HTR-8/SVneo (cell line): ENCODE data around the gene PIGN.

Experiments used
- DNase-seq: peaks from one replicate; pipeline ENCODE4 v3.0.0; 2011; ENCODE audit warnings: low spot score, mixed read lengths; ENCODE audit not compliant: insufficient read length
- FAIRE-seq: peaks from 2 replicates; lab custom pipeline; 2011; peaks lifted over from hg19 to GRCh38; lab: Jason Lieb, UNC

Gene PIGN

DNA sequence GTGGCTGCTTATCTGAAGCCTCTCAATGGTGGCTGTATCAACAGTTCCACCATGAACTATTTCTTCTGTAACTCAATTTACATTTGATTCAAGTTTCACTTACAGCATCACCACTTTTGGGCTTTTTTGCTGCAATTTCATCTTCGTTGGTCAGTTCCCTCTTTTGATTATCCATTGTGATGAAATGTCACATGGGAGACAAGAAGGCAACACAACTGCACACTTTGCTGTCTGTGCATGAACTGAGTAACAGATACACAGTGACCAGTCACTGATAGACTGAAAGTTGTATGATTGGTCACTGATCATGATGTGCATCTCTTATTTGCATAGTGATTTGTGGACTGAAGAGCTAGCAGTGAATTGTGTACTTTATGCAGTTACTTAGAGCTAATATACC lies 163.3 kb downstream of the PIGN start:
- FAIRE-seq, result no peak
- DNase-seq, result no peak

DNA sequence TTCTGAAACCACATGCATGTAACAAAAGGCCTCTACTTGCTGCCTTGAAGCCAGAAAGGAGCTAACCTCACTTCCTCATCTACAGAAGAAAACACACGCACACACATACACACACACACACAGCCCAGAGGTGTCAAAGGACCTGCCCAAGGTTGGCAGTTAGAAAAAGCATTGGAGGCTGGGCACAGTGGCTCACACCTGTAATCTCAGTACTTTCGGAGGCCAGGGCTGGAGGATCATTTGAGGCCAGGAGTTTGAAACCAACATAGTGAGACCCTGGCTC lies 168.2 kb downstream of the PIGN start:
- no peak for DNase-seq
- no peak for FAIRE-seq

DNA sequence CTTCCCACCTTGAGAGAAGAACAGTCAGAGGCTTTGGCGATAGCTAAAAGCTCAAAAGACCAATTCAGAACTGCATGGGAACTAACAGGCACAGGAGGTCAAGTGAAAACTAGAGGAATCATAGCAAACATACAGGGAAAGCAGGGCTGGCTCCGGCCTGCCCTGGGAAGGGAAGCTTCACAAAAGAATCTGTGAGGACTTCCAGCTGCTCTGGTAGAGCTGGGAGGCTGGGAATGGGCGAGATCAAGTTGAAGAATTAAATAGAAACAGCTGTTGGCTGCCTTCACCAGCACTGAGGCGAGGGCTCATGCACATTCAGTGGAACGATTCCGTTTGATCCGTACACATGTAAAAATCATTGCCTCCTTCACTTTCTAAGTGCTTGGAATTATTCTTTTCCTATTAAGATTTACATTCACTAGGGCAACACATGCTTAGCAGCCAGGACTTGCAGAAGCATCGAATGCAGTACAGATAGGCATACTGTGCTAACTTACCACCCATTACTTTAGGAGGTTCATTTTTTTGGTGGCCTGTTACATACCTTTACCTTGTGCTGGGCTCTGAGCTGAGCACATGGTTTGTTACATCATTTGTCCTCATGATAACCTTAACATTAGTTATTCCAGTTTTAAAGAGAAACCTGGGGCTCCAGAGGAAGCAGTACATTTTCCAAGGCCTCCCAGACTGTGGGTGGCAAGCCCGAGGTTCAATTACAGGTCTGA lies 168.7 kb downstream of the PIGN start:
- FAIRE-seq (no peak), DNase-seq (no peak)

DNA sequence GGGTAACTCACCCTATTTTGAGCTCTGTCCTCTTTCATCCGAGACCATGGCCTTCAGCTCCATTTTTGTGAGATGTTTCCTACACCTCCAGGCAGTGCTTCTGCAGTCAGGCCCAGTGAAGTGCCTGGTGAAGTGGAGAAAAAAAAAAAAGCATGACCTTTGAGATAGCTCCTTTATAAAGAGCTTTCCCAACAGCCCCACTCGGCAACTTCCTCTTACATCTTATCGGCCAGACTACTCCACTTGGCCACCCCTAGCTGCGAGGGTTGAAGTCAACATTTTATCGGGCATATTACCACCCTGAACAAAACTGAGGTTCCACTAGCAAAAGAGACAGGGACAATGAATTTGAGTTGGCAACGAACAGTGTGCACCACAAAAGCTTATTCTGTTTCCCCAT lies 169.2 kb downstream of the PIGN start:
- no peak for DNase-seq
- FAIRE-seq, result no peak

DNA sequence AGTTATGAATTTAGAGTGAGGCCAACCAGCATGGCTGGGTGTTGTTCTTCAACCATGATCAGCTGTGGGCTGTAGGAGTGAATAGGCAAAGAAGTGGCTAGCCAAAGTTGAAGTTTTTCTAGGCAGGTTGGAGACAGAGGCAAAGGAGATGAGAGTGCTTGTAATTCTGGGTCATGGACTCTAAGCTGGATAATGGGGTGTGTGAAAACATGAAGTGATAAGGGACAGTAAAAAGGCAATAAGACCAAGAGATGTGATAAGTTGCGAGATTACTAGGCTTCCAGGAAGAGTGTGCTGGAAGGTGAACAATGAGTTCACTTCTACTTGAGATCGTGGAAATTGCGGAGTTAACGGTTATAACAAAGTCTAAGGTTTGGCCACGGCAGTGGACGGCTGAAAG lies 175.4 kb downstream of the PIGN start:
- no peak for DNase-seq
- FAIRE-seq, result no peak

DNA sequence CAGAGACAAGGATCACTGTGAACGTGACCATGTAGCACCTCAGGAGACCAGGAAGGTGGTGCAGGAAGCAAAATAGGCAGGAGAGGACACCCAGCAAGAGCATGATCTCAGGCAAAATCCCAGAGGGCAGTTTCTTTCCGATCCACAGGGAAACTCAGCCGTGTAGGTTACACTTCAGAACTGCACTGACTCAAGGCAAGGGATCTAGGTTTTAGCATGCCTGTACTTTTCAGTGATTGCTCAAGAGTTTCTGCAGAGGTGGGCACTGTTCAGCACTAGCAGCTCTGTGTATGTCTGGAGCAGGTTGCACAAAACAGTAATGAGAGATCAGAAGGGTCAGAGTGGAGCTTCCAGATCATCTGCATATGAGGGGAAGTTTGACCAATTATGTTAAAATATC lies 177.3 kb downstream of the PIGN start:
- no peak for DNase-seq

DNA sequence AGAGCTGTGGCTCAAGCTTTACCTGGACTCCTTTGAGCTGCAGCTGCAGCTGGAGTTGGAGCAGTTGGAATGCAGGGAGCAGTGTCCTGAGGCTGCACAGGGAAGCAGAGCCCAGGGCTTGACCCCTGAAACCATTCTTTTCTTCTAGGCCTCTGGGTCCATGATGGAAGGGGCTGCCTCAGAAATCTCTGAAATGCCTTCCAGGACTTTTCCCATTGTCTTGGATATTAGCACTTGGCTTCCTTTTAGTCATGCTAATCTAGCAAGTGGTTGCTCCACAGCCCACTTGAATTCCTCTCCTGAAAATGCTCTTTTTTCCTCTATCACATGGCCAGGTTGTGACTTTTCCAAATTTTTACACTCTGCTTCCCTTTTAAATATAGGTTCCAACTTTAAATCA lies 185.5 kb downstream of the PIGN start:
- no peak for FAIRE-seq
- no peak for DNase-seq

More for the DNA sequence above, 177.3 kb downstream of the PIGN start:
- FAIRE-seq, result no peak

DNA sequence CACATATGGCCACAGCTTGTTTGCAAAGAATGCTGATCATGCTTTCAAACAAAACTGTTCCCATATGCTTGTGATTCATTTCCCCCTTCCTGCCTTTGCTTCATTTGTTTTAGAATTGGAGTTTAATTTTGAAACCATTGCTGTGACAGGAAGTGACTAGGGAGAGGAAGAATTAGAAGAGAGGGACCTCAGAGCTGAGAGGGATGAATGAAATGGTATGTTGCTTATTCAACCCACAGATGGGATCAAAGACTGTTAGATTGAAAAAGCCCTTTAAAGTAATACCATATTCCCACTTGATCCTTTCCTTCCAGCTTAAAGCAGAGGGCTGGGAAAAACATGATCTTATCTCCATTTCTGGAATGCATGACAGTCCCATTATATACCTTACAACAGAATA lies 187.9 kb downstream of the PIGN start:
- DNase-seq, result peak; percentile 9

DNA sequence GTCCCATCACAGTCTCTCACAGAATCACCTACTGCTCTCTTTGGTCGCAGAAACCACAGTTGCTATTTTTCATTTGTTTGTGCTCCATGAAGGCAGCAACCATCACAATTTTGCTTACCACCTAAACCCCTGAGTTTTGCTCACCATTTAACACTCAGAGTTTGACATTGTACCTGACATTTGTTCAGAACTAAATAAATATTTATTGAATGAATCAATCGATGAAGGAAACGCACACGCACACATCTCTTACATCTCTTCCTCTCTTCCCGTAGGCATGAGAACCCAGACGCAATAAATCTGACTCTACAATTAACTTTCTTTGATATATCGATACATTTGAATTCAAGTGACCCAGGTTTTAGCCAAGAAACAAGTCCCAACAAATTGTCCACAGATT lies 188.5 kb downstream of the PIGN start:
- FAIRE-seq (no peak), DNase-seq (no peak)

More for the DNA sequence above, 187.9 kb downstream of the PIGN start:
- no peak for FAIRE-seq

DNA sequence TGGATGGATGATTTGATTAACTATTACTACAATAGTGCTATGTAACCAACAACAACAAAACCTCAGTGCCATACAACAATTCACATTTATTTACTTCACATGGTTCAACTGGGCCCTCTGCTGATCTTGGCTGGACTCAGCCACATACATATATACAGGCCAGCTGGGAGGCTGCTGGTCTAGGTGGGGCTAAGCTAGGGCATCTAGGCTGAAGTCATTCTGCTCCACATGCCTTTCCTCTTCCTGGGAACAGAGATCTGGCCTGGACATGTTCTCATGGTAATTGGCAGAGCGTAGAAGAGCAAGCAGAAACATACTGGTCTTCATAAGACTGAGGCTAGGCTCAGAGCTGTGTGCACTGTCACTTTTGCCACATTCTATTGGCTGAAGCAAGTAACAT lies 191.2 kb downstream of the PIGN start:
- FAIRE-seq, result no peak
- DNase-seq, result no peak

DNA sequence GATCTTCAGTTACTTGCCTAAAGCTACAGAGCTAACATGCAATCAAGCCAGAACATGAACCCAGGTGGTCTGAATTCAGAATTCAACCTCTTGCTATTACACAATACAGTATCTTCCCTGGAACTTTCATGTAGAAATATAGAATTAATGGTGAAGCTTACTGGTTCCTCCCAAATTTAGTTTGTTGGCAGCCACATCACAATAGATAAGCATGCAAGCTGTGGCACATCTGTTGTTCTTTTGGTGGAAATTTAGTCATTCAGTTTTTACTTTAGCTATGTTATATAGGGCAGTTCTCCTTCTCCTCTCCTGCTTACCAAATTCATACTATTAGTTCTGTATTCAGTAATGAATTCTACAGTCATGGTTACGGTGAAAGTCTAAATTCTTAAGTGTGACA lies 193.0 kb downstream of the PIGN start:
- DNase-seq (no peak), FAIRE-seq (no peak)

DNA sequence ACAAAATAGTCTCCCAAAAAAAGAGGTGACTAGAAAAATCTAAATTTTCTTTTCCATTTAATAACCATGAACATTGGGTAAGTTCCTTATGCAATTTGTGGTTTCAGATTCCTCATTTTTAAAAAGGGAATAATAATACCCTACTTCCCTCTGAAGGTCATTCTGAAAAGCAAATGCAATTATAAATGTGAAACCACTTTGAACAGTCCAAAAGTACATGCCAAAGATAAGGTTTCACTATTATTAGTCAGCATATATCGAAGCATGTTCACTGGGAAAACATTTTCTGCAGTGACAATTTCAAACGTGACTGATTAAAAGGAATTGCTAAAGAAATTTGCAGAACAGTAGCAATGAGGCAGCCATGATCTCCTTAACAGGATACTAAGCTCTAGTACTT lies 193.9 kb downstream of the PIGN start:
- no peak for DNase-seq
- FAIRE-seq, result no peak

DNA sequence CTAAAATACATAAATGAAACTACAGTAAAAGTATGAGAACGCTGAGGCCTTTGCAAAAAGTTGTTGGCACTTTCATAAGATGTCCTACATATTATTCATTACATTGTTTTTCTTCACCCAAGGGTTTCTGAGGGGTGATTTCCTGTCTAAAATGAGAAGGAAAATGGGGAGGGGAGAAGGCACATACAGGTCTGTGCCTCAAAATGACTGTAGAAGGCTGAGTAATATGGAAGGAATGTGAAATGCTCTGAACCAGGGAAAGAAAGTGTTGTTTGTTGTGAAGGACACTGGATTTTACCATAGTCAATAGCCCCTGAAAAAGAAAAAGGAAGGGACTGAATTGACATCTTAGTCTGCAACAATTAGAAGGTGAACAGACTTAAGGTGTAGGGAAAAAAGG lies 194.6 kb downstream of the PIGN start:
- FAIRE-seq, result no peak
- peak; percentile 13 for DNase-seq

DNA sequence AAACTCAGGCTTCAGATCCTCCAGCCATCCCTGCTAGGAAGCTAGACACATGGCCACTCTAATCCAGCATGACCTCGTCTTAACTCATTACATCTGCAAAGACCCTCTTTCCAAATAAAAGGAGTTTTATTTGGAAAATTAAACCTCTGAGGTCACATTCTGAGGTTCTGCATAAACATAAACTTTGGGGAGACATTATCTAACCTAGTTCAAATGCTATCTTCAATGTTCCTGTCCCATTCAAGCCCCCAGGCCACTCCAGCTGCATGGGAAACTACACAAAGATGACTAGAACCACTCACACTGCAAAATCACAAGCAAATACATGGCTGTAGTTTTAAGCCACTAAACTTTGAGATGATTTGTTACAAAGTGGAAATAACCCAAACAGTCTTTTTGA lies 195.0 kb downstream of the PIGN start:
- no peak for FAIRE-seq
- DNase-seq, result no peak

DNA sequence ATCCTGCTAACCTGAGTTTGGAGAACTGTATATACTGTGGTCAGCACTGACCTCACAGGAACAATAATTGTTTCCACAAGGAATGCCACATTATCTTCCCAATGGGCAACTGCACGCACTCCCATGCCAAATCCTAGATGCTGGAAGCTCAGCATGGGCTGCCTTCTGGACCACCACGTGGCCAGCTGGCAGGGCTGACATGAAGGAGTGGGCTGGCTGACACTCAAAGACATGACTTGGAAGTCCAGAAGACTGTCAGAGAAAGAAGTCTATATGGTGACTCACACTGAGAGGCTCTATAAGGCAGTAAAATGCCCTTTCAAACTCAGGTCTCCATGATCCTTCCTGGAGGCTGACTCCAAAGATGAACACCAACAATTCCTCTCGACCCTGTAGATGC lies 195.7 kb downstream of the PIGN start:
- FAIRE-seq (no peak), DNase-seq (no peak)
